Measurements from ENCODE around the gene NEK7.

Gene NEK7

DNA sequence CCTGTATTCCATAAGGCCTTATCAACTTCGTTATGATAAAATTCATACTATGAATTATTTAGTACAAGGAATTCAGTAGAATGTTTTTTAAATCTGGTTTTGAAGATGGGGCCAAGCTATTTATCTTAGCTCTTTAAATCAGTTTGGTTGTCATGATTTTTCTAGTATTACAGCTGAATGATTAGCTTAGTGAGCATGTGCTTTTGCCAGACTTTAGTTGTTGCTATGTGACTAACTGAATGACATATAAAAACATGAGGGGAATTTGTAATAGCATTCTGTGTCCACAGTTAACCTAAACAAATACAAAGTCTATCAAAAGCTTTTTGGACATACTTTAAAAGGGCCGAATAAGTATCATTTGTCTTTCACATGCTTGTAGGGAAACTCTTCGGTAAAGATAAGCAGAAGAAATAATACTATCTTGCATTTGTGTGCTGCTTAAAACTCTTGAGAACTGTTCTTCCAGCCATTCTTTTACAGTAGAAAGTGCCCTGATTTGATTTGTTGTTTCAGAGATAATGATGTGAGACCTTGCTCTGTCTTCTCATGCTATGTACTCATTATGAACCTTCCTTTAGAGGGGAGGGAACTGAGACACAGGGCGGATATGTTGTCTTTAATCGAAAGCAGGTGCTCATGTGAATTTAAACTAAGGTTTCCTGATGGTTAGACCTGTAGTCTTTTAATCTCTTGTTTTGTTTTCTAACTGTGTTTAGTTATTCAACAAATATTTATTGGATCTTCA, 18.8 kb downstream of the NEK7 start:
- H2AFZ ChIP-seq (ENCODE audit: low read length): no peak overlapping the region
- TF ChIP-seq CTCF (IDR thresholded peaks at IDR 0.05; ENCODE audit: low read length) (no peak), EZH2 (IDR thresholded peaks at IDR 0.05; ENCODE audit: borderline replicate concordance, low read length) (no peak)
- H3K4me1 ChIP-seq (ENCODE audit: insufficient read depth, low read length, severe bottlenecking): peaks cover 11% of the 10 kb centered on the region
- no peaks in the 10 kb centered on the region for H3K9me2 ChIP-seq (ENCODE audit: low read depth, low read length)
- H3K4me3 ChIP-seq (ENCODE audit: low read depth, low read length, poor library complexity, severe bottlenecking): no peak overlapping the region
- no peaks in the 10 kb centered on the region for H3F3A ChIP-seq (ENCODE audit: insufficient read depth, low read length)
- H3K27me3 ChIP-seq (ENCODE audit: insufficient read depth, low read length): no peaks in the 10 kb centered on the region
- no peaks in the 10 kb centered on the region for H3K9me3 ChIP-seq (ENCODE audit: low read length)
- H3K36me3 ChIP-seq (ENCODE audit: insufficient read depth, low read length): no peaks in the 10 kb centered on the region
- H3K79me2 ChIP-seq (ENCODE audit: insufficient read depth, low read length): 0 out of 2 replicates have a peak, but pooled peaks cover 11% of the 10 kb centered on the region
- H3K9ac ChIP-seq (ENCODE audit: low read length): no peak overlapping the region
- H4K20me1 ChIP-seq (ENCODE audit: insufficient read depth, low read length): no peaks in the 10 kb centered on the region
- H3K27ac ChIP-seq (ENCODE audit: low read depth, low read length, poor library complexity, severe bottlenecking): no peak overlapping the region
- no peak overlapping the region for H3K4me2 ChIP-seq (ENCODE audit: low read length)

DNA sequence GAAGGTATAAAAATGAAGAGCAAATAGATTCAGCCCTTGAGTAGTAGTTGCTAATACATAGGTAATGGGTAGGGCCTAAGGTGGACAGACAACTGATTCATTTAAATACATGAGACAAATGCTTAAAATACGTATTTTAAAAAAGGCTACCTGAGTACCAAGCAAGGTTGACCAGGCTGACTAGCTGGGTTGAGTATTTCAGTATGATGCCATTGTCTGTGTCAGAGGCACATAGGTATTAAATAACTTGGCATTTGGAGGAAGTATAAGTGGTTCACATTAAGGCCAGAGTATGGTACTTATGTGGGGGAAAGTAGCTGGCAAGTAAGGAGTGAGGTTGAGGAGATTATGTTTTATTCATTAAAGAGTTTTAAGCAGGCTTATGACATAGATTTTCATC, 19.4 kb downstream of the NEK7 start:
- H4K20me1 ChIP-seq (ENCODE audit: insufficient read depth, low read length): no peaks in the 10 kb centered on the region
- H3F3A ChIP-seq (ENCODE audit: insufficient read depth, low read length): no peaks in the 10 kb centered on the region

GRCh38 chr1:198177546-198177945, 20.7 kb downstream of the NEK7 start:
- H3K36me3 ChIP-seq (ENCODE audit: insufficient read depth, low read length): no peaks in the 10 kb centered on the region
- H3F3A ChIP-seq (ENCODE audit: insufficient read depth, low read length): no peaks in the 10 kb centered on the region
- no peak overlapping the region for H3K27ac ChIP-seq (ENCODE audit: low read depth, low read length, poor library complexity, severe bottlenecking)
- no peaks in the 10 kb centered on the region for H3K9me2 ChIP-seq (ENCODE audit: low read depth, low read length)
- no peak overlapping the region for H3K9ac ChIP-seq (ENCODE audit: low read length)
- TF ChIP-seq CTCF (IDR thresholded peaks at IDR 0.05; ENCODE audit: low read length): no peak
- TF ChIP-seq EZH2 (IDR thresholded peaks at IDR 0.05; ENCODE audit: borderline replicate concordance, low read length): no peak
- H3K4me3 ChIP-seq (ENCODE audit: low read depth, low read length, poor library complexity, severe bottlenecking): no peak overlapping the region
- H3K4me1 ChIP-seq (ENCODE audit: insufficient read depth, low read length, severe bottlenecking): peaks cover 11% of the 10 kb centered on the region
- no peak overlapping the region for H2AFZ ChIP-seq (ENCODE audit: low read length)
- H3K4me2 ChIP-seq (ENCODE audit: low read length): no peak overlapping the region
- H3K9me3 ChIP-seq (ENCODE audit: low read length): no peaks in the 10 kb centered on the region
- 0 out of 2 replicates have a peak, but pooled peaks cover 12% of the 10 kb centered on the region for H3K79me2 ChIP-seq (ENCODE audit: insufficient read depth, low read length)
- no peaks in the 10 kb centered on the region for H3K27me3 ChIP-seq (ENCODE audit: insufficient read depth, low read length)
- no peaks in the 10 kb centered on the region for H4K20me1 ChIP-seq (ENCODE audit: insufficient read depth, low read length)

More for the DNA sequence above, 19.4 kb downstream of the NEK7 start:
- Histone ChIP-seq H3K79me2 (ENCODE audit: insufficient read depth, low read length) (0 out of 2 replicates have a peak, but pooled peaks cover 12% of the 10 kb centered on the region), H3K9ac (ENCODE audit: low read length) (no peak overlapping the region), H2AFZ (ENCODE audit: low read length) (no peak overlapping the region), H3K27ac (ENCODE audit: low read depth, low read length, poor library complexity, severe bottlenecking) (no peak overlapping the region), H3K27me3 (ENCODE audit: insufficient read depth, low read length) (no peaks in the 10 kb centered on the region), H3K4me2 (ENCODE audit: low read length) (no peak overlapping the region), H3K9me3 (ENCODE audit: low read length) (no peaks in the 10 kb centered on the region), H3K36me3 (ENCODE audit: insufficient read depth, low read length) (no peaks in the 10 kb centered on the region), H3K9me2 (ENCODE audit: low read depth, low read length) (no peaks in the 10 kb centered on the region), H3K4me3 (ENCODE audit: low read depth, low read length, poor library complexity, severe bottlenecking) (no peak overlapping the region), H3K4me1 (ENCODE audit: insufficient read depth, low read length, severe bottlenecking) (peaks cover 11% of the 10 kb centered on the region)
- TF ChIP-seq CTCF (IDR thresholded peaks at IDR 0.05; ENCODE audit: low read length): no peak
- no peak for TF ChIP-seq EZH2 (IDR thresholded peaks at IDR 0.05; ENCODE audit: borderline replicate concordance, low read length)

All from OCI-LY1 (cell line).